ENCODE measurements around the gene BNIP5. TPM values are rescaled to one million over a fixed set of nuclear protein-coding genes. Genes with fewer than 3 reads are reported as not detected.
A peak's percentile ranks its signal among the peaks of the same experiment; 100 is the strongest.

Gene BNIP5
- total and polyA plus RNA-seq, 3 donors from 2014 or later: 0.68 to 0.96 (median 0.87) TPM

- WGBS, 2 donors: 45 to 53% methylated on average over 5 of the region's 5 CpGs
- DNase-seq: no peak
- H3K27me3 ChIP-seq: no peaks in the 10 kb centered on the region
- TF ChIP-seq, protein P1, sequence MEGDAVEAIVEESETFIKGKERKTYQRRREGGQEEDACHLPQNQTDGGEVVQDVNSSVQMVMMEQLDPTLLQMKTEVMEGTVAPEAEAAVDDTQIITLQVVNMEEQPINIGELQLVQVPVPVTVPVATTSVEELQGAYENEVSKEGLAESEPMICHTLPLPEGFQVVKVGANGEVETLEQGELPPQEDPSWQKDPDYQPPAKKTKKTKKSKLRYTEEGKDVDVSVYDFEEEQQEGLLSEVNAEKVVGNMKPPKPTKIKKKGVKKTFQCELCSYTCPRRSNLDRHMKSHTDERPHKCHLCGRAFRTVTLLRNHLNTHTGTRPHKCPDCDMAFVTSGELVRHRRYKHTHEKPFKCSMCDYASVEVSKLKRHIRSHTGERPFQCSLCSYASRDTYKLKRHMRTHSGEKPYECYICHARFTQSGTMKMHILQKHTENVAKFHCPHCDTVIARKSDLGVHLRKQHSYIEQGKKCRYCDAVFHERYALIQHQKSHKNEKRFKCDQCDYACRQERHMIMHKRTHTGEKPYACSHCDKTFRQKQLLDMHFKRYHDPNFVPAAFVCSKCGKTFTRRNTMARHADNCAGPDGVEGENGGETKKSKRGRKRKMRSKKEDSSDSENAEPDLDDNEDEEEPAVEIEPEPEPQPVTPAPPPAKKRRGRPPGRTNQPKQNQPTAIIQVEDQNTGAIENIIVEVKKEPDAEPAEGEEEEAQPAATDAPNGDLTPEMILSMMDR (IDR thresholded peaks at IDR 0.05): no peak
- TF ChIP-seq POLR2A (IDR thresholded peaks at IDR 0.05): no peak
- H3K4me1 ChIP-seq: peaks cover 10% of the 10 kb centered on the region
- no peak overlapping the region for H3K27ac ChIP-seq
- H3K4me3 ChIP-seq: no peak overlapping the region
- intact Hi-C loops (cut with DNase I; ENCODE audit: low total_unique reads): no loop called here
- H3K9me3 ChIP-seq: no peaks in the 10 kb centered on the region
- H3K36me3 ChIP-seq (ENCODE audit: low read depth, missing control alignments): no peaks in the 10 kb centered on the region
These were observed 40.9 kb upstream of the BNIP5 start for GRCh38 chr6:36377594-36377993.

DNA sequence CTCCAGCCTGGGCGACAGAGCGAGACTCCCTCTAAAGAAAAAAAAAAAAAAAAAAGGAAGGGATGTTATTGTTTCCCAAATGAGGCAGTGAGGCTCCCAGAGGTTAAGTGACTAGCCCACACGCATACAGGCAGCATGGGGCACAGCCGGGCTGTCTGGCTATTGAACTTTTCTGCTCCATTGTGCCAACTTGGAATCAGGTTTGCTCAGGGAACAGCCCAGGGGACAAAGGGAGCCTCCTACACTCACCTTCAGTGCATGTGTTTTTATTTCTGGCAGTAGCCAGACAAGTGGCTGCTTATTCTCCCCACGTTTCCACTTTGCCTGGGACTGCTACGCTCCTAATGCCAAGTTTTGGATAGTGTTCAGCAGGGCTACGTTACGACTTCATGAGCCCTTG, 40.1 kb upstream of the BNIP5 start:
- 85 to 90% methylated on average over 8 of the region's 8 CpGs for WGBS, 2 donors

DNA sequence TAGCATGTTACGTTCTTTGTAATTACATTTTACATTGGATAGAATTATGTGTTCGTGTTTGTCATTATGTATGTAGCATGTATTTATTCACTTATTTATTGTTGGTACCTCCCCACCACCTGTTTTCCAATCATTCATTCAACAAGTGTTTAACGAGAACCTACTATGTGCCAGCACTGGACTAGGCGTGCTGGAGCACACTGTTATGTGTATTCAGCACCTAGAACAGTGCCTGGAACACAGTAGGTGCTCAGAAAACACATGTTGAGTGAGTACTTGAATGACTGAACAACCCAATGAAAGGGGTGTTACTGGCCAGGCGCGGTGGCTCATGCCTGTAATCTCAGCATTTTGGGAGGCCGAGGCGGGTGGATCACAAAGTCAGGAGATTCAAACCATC, 39.5 kb upstream of the BNIP5 start:
- TF ChIP-seq, protein P1 (IDR thresholded peaks at IDR 0.05): no peak
- no peak for TF ChIP-seq POLR2A (IDR thresholded peaks at IDR 0.05)
- Histone ChIP-seq H3K4me3 (peak overlapping the region; percentile 0 to 1), H3K4me1 (peaks cover 10% of the 10 kb centered on the region), H3K27me3 (no peaks in the 10 kb centered on the region), H3K27ac (no peak overlapping the region), H3K9me3 (no peaks in the 10 kb centered on the region), H3K36me3 (ENCODE audit: low read depth, missing control alignments) (no peaks in the 10 kb centered on the region)
- WGBS, 2 donors: 91 to 93% methylated on average over 8 of the region's 8 CpGs
- intact Hi-C loops (cut with DNase I; ENCODE audit: low total_unique reads): no loop called here
- DNase-seq: no peak

More for the DNA sequence above, 40.1 kb upstream of the BNIP5 start:
- H3K4me1 ChIP-seq: peaks cover 10% of the 10 kb centered on the region
- no peaks in the 10 kb centered on the region for H3K36me3 ChIP-seq (ENCODE audit: low read depth, missing control alignments)
- no peak overlapping the region for H3K4me3 ChIP-seq
- no peaks in the 10 kb centered on the region for H3K9me3 ChIP-seq
- intact Hi-C loops (cut with DNase I; ENCODE audit: low total_unique reads): no loop called here
- no peak for DNase-seq
- no peaks in the 10 kb centered on the region for H3K27me3 ChIP-seq
- H3K27ac ChIP-seq: no peak overlapping the region
- TF ChIP-seq POLR2A (IDR thresholded peaks at IDR 0.05): no peak
- TF ChIP-seq, protein P1 (IDR thresholded peaks at IDR 0.05): no peak

DNA sequence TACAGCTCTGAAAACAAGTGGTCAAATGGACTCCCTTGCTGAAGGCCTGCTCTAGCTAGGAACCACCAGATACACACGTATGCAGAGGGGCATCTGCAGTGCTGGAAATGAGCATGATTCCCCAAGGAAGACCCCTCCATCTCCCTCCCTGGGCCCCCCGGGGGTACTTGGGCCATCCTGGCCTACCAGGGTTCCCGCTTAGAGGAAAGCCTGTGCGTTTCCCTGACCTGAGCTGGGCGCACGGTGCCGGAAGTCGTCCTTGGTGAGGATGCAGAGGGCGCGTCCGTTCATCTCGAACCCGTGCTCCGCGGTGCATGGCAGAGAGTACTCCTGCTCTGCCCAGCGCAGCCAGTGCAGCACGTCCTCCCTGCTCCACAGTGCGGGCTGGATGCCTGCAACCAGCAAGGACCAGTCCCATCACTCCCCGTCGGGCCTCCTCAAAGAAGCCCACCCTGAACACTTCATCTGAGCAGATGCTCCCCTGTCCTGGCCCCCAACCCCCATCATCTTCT, 39.0 kb upstream of the BNIP5 start:
- TF ChIP-seq, protein P1 (IDR thresholded peaks at IDR 0.05): no peak
- no peak for TF ChIP-seq POLR2A (IDR thresholded peaks at IDR 0.05)
- Histone ChIP-seq H3K36me3 (ENCODE audit: low read depth, missing control alignments) (no peaks in the 10 kb centered on the region), H3K27me3 (no peaks in the 10 kb centered on the region), H3K27ac (no peak overlapping the region), H3K4me1 (peaks cover 10% of the 10 kb centered on the region), H3K9me3 (no peaks in the 10 kb centered on the region), H3K4me3 (peak overlapping the region; percentile 0 to 1)
- no peak for DNase-seq
- 95% methylated on average over 7 to 20 of the region's 20 CpGs for WGBS, 2 donors
- intact Hi-C loops (cut with DNase I; ENCODE audit: low total_unique reads): no loop called here

GRCh38 chr6:36374972-36375371, 38.3 kb upstream of the BNIP5 start:
- H3K9me3 ChIP-seq: no peaks in the 10 kb centered on the region
- no peaks in the 10 kb centered on the region for H3K36me3 ChIP-seq (ENCODE audit: low read depth, missing control alignments)
- 57 to 67% methylated on average over 8 of the region's 8 CpGs for WGBS, 2 donors
- peak overlapping the region; percentile 27 to 57 for H3K27ac ChIP-seq
- no peak overlapping the region for H3K4me3 ChIP-seq
- no peaks in the 10 kb centered on the region for H3K27me3 ChIP-seq
- TF ChIP-seq, protein P1 (IDR thresholded peaks at IDR 0.05): no peak
- TF ChIP-seq POLR2A (IDR thresholded peaks at IDR 0.05): no peak
- intact Hi-C loops (cut with DNase I; ENCODE audit: low total_unique reads): no loop called here
- DNase-seq: no peak
- peaks cover 10% of the 10 kb centered on the region for H3K4me1 ChIP-seq

All from testis (tissue), 3 donors.